Endothelial cell of umbilical vein (primary cell): Measurements from ENCODE around the gene CEP162. TPM values are rescaled to one million over a fixed set of nuclear protein-coding genes. Genes with fewer than 3 reads are reported as not detected.

Source experiments
- BruUV-seq: library from RNA; stranded (reverse); fragments of 400-500 nt; replicated peaks from 2 replicates; lab custom pipeline; 2021; lab: Mats Ljungman, UMichigan
- CTCF ChIA-PET: fragments of 300-600, 350-600 bp; sonication (Branson Sonifier 250); formaldehyde crosslinking; loops from one replicate; lab custom pipeline; 2021; ENCODE audit warnings: antibody characterized with exemption, inconsistent platforms; lab: Charles Lee
- POLR2A ChIA-PET: fragments of 300-600, 350-600 bp; sonication (Branson Sonifier 250); formaldehyde crosslinking; loops from one replicate; lab custom pipeline; 2021; ENCODE audit warnings: antibody characterized with exemption, inconsistent platforms; lab: Charles Lee
- DNase-seq: peaks from one replicate; pipeline ENCODE4 v3.0.0-alpha.2; 2011; ENCODE audit warnings: low read depth, low spot score
- FAIRE-seq: peaks from 2 replicates; lab custom pipeline; 2011; peaks lifted over from hg19 to GRCh38; lab: Jason Lieb, UNC
- H2AFZ ChIP-seq: 2 replicates; pipeline ENCODE4 v1.6.0; 2012; ENCODE audit warnings: low read depth, low read length, control low read depth, inconsistent platforms
- H3K27ac ChIP-seq: 2 replicates; pipeline ENCODE4 v1.5.1; 2011; ENCODE audit warnings: low read depth, mild to moderate bottlenecking, control low read depth, low read length, moderate library complexity; ENCODE audit not compliant: insufficient read depth
- H3K27me3 ChIP-seq, 2 experiments: 2 replicates each; pipeline versions ENCODE4 v1.6.0 to v1.6.1; 2011; ENCODE audit warnings: low read length in 2 of 2, mixed read lengths in 1 of 2; ENCODE audit not compliant: control insufficient read depth in 2 of 2, insufficient read depth in 2 of 2
- H3K36me3 ChIP-seq, 2 experiments: 2 replicates in 1 of 2; 3 replicates in 1 of 2; pipeline ENCODE4 v1.5.1; 2011; ENCODE audit warnings: low read length in 2 of 2, mild to moderate bottlenecking in 1 of 2, moderate library complexity in 1 of 2; ENCODE audit not compliant: control insufficient read depth in 2 of 2, insufficient read depth in 2 of 2; ENCODE audit errors: extremely low read depth in 1 of 2
- H3K4me1 ChIP-seq: 3 replicates; pipeline ENCODE4 v1.5.1; 2011; ENCODE audit warnings: mild to moderate bottlenecking, low read length; ENCODE audit not compliant: control insufficient read depth, insufficient read depth; ENCODE audit errors: extremely low read depth
- H3K4me2 ChIP-seq: 2 replicates; pipeline ENCODE4 v1.6.1; 2011; ENCODE audit warnings: low read length, control low read depth, mixed read lengths; ENCODE audit not compliant: insufficient read depth
- H3K4me3 ChIP-seq, 3 experiments: fragments of 200-600 bp in 1 of 3; sonication (generic), shearing (Covaris generic) in 1 of 3; replicated peaks in 1 of 3; 2 replicates each; pipeline ENCODE4 v1.5.1; 2011 to 2016; ENCODE audit warnings: control low read depth in 3 of 3, low read length in 3 of 3, mild to moderate bottlenecking in 2 of 3, inconsistent platforms in 1 of 3, low read depth in 1 of 3, moderate library complexity in 1 of 3; ENCODE audit not compliant: insufficient read depth in 1 of 3
- H3K79me2 ChIP-seq: 2 replicates; pipeline ENCODE4 v1.6.0; 2012; ENCODE audit warnings: low read length, inconsistent platforms; ENCODE audit not compliant: control insufficient read depth, insufficient read depth
- H3K9ac ChIP-seq: replicated peaks from 2 replicates; pipeline ENCODE3; 2011; ENCODE audit warnings: low read length, control low read depth; ENCODE audit not compliant: insufficient read depth; ENCODE audit errors: extremely low read depth
- H3K9me1 ChIP-seq: replicated peaks from 3 replicates; pipeline ENCODE4 v1.6.0; 2011; ENCODE audit warnings: mild to moderate bottlenecking, low read length; ENCODE audit not compliant: control insufficient read depth, insufficient read depth; ENCODE audit errors: extremely low read depth
- H3K9me3 ChIP-seq: replicated peaks from 2 replicates; pipeline ENCODE4 v1.5.1; 2012; ENCODE audit warnings: low read length, inconsistent platforms; ENCODE audit not compliant: control insufficient read depth, insufficient read depth
- H4K20me1 ChIP-seq: replicated peaks from 2 replicates; pipeline ENCODE3; 2011; ENCODE audit warnings: mild to moderate bottlenecking, low read length; ENCODE audit not compliant: control insufficient read depth, insufficient read depth; ENCODE audit errors: extremely low read depth
- EZH2 ChIP-seq: IDR thresholded peaks from 2 replicates; pipeline ENCODE4 v1.6.1; 2012; ENCODE audit warnings: borderline replicate concordance, low read depth, mild to moderate bottlenecking, moderate library complexity, low read length, inconsistent platforms; ENCODE audit not compliant: severe bottlenecking
- FOS ChIP-seq: IDR thresholded peaks from 2 replicates; pipeline ENCODE4 v1.6.1; 2011; ENCODE audit warnings: mild to moderate bottlenecking, low read length, moderate library complexity, borderline replicate concordance; ENCODE audit not compliant: insufficient read depth
- GATA2 ChIP-seq: IDR thresholded peaks from 2 replicates; pipeline ENCODE4 v1.7.0; 2011; ENCODE audit warnings: low read depth, mild to moderate bottlenecking, moderate library complexity, mixed read lengths, low read length; ENCODE audit not compliant: insufficient read length, insufficient read depth
- JUN ChIP-seq: IDR thresholded peaks from 2 replicates; pipeline ENCODE4 v1.6.1; 2011; ENCODE audit warnings: borderline replicate concordance, low read depth; ENCODE audit not compliant: insufficient read length, insufficient read depth
- MYC ChIP-seq: IDR thresholded peaks from one replicate; pipeline ENCODE4 v1.6.1; 2011; ENCODE audit warnings: mild to moderate bottlenecking, low read depth, low read length
- POLR2A ChIP-seq: IDR thresholded peaks from 2 replicates; pipeline ENCODE4 v1.6.1; 2012; ENCODE audit warnings: low read depth, mild to moderate bottlenecking, control low read depth, low read length
- POLR2AphosphoS5 ChIP-seq: IDR thresholded peaks from 2 replicates; pipeline ENCODE4 v1.6.1; 2012; ENCODE audit warnings: low read depth, mild to moderate bottlenecking, control low read depth, low read length, moderate library complexity; ENCODE audit not compliant: insufficient read depth
- dilution Hi-C: fragments of 300-500 bp; cut with MboI; formaldehyde crosslinking; loops from one replicate; pipeline ENCODE4 v1.15.0; 2019; ENCODE audit warnings: low sequenced_read_pairs; ENCODE audit not compliant: extremely low pct_ligation_motif_present
- intact Hi-C: fragments of 100-400 bp; cut with micrococcal nuclease; formaldehyde crosslinking; loops from one replicate; pipeline ENCODE4 v1.10.0; 2022
- polyA plus RNA-seq, 4 experiments: library from polyadenylated mRNA; depleted of rRNA in 3 of 4; stranded (reverse) in 3 of 4; unstranded in 1 of 4; fragments of >200 nt; gene quantifications; 2 replicates each; pipeline versions ENCODE4 v1.2.1 to v1.2.3, GENCODE V29; 2011 to 2012; ENCODE audit warnings: missing spikeins in 1 of 4
- total RNA-seq: library from RNA; stranded (reverse); gene quantifications from 2 replicates; pipeline ENCODE4 v1.2.3, GENCODE V29; 2021
- TF ChIP-seq, protein P1 (sequence below): IDR thresholded peaks from 2 replicates; pipeline ENCODE4 v1.6.1; 2011; ENCODE audit not compliant: insufficient read depth, insufficient read length
- TF ChIP-seq, protein P2 (sequence below), 2 donors: IDR thresholded peaks; 1 replicate in 1 of 2; 2 replicates in 1 of 2; pipeline ENCODE4 v1.5.1; 2011; ENCODE audit warnings: low read length in 2 of 2, mild to moderate bottlenecking in 2 of 2, moderate library complexity in 2 of 2, control low read depth in 1 of 2, inconsistent platforms in 1 of 2, low read depth in 1 of 2; ENCODE audit not compliant: insufficient read depth in 1 of 2; ENCODE audit errors: extremely low read depth in 1 of 2

Gene CEP162
- total and polyA plus RNA-seq, 2 donors (not counting 3 experiments of a cell fraction or from before 2014, with no cell fraction given): 0.79 to 10.8 TPM

DNA sequence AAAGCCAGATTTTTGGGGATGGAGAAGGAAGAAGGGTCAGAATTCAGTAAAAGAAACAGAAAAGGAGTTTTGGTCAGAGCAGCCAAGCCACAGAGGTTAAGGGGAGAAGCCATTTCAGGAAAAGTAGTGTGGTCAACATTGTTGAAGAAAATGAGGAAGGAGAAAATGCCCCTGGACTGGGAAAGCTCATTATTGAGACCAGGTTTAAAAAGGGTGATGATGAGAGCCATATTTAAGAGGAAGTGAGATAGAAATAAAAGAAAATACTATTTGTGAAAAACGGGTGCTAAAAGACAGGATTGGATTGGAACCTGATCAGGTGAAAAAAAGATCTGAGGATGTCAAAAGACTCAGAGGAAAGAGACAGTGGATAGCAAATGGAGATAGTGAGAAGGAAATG lies 75.8 kb downstream of the CEP162 start:
- H4K20me1 ChIP-seq: no peaks in the 10 kb centered on the region
- no peaks in the 10 kb centered on the region for H3K79me2 ChIP-seq
- CTCF ChIA-PET: interaction anchor here (3.1 kb wide), 1 partner anchor 9 kb away, joined by 11 read pairs; no protein-coding TSS in a partner anchor
- TF ChIP-seq EZH2 (no peak), GATA2 (no peak), POLR2AphosphoS5 (no peak), FOS (no peak), POLR2A (no peak)
- TF ChIP-seq, protein P1, sequence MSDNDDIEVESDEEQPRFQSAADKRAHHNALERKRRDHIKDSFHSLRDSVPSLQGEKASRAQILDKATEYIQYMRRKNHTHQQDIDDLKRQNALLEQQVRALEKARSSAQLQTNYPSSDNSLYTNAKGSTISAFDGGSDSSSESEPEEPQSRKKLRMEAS: no peak
- H3K27ac ChIP-seq: no peak overlapping the region
- no peak overlapping the region for H3K4me2 ChIP-seq
- POLR2A ChIA-PET: interaction anchor here (1.0 kb wide), 1 partner anchor 50 kb away, joined by 11 read pairs; no protein-coding TSS in a partner anchor
- dilution Hi-C loops: no loop called here
- no peaks in the 10 kb centered on the region for H3K27me3 ChIP-seq
- DNase-seq: no peak
- BruUV-seq: no TSS peak
- H3K9me1 ChIP-seq: no peaks in the 10 kb centered on the region
- no peaks in the 10 kb centered on the region for H3K4me1 ChIP-seq
- intact Hi-C loops: no loop called here
- no peaks in the 10 kb centered on the region for H3K9me3 ChIP-seq
- H3K9ac ChIP-seq: no peak overlapping the region
- no peak overlapping the region for H3K4me3 ChIP-seq
- no peak for FAIRE-seq
- peaks cover 0 to 2% of the 10 kb centered on the region in 2 experiments for H3K36me3 ChIP-seq
- H2AFZ ChIP-seq: no peak overlapping the region

DNA sequence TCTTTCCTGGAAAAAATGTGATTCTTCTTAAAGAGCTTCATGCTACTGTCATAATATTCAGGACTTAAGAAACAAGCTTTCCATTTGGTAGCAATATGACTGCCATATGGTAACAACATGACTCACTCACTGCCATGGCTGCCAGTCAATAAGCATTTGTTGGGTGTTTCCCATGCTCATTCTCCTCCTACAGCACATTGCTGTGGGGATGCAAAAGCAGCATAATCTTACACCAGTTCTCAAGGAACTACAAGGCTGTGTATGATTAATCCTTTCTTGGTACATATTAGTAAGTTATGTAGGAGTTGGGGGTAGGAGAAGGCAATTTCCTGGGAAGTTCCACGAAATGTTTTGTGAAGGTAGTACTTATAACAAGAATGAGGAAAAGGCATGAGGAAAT lies 76.7 kb downstream of the CEP162 start:
- H3K4me3 ChIP-seq: no peak overlapping the region
- H3K4me2 ChIP-seq: no peak overlapping the region
- TF ChIP-seq POLR2AphosphoS5 (no peak), FOS (no peak), JUN (no peak), EZH2 (no peak), MYC (no peak), POLR2A (no peak), GATA2 (no peak)
- TF ChIP-seq, protein P2, sequence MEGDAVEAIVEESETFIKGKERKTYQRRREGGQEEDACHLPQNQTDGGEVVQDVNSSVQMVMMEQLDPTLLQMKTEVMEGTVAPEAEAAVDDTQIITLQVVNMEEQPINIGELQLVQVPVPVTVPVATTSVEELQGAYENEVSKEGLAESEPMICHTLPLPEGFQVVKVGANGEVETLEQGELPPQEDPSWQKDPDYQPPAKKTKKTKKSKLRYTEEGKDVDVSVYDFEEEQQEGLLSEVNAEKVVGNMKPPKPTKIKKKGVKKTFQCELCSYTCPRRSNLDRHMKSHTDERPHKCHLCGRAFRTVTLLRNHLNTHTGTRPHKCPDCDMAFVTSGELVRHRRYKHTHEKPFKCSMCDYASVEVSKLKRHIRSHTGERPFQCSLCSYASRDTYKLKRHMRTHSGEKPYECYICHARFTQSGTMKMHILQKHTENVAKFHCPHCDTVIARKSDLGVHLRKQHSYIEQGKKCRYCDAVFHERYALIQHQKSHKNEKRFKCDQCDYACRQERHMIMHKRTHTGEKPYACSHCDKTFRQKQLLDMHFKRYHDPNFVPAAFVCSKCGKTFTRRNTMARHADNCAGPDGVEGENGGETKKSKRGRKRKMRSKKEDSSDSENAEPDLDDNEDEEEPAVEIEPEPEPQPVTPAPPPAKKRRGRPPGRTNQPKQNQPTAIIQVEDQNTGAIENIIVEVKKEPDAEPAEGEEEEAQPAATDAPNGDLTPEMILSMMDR (IDR thresholded peaks at IDR 0.05; ENCODE audit: extremely low read depth in 1 of 2, insufficient read depth in 1 of 2, low read depth in 1 of 2, low read length in 2 of 2): no peak
- TF ChIP-seq, protein P1: no peak
- H2AFZ ChIP-seq: no peak overlapping the region
- BruUV-seq: no TSS peak
- H3K27ac ChIP-seq: no peak overlapping the region
- H3K27me3 ChIP-seq: no peaks in the 10 kb centered on the region
- no peaks in the 10 kb centered on the region for H3K9me1 ChIP-seq
- no peak overlapping the region for H3K9ac ChIP-seq
- FAIRE-seq (no peak), DNase-seq (no peak)
- peaks cover 0 to 2% of the 10 kb centered on the region in 2 experiments for H3K36me3 ChIP-seq
- H3K4me1 ChIP-seq: no peaks in the 10 kb centered on the region
- dilution Hi-C loops (no loop called here), intact Hi-C loops (no loop called here)
- POLR2A ChIA-PET: no interaction called here
- CTCF ChIA-PET: interaction anchor here (3.1 kb wide), 1 partner anchor 10 kb away, joined by 11 read pairs; no protein-coding TSS in a partner anchor
- no peaks in the 10 kb centered on the region for H4K20me1 ChIP-seq
- no peaks in the 10 kb centered on the region for H3K79me2 ChIP-seq
- no peaks in the 10 kb centered on the region for H3K9me3 ChIP-seq
